ENCODE data around the gene MEIKIN.
"Not testable (repeated sequence)": the region's sequence is repeated elsewhere in the genome, so short reads cannot be mapped to it uniquely, and the experiment has no call there.

The MEIKIN gene

GRCh38 chr5:131899686-131900085, 45.8 kb downstream of the MEIKIN start:
- no peak overlapping the region for H3K4me3 ChIP-seq (ENCODE audit: control insufficient read depth, low read depth, low read length)
- DNase-seq (ENCODE audit: low read depth): no peak
- no peak for TF ChIP-seq CTCF (IDR thresholded peaks at IDR 0.05; ENCODE audit: control insufficient read depth, insufficient read depth, low read depth, low read length, missing control alignments)

- no peak for DNase-seq (ENCODE audit: low read depth)
- TF ChIP-seq CTCF (IDR thresholded peaks at IDR 0.05; ENCODE audit: control insufficient read depth, insufficient read depth, low read depth, low read length, missing control alignments): no peak
- H3K4me3 ChIP-seq (ENCODE audit: control insufficient read depth, low read depth, low read length): no peak overlapping the region
These were observed 61.5 kb downstream of the MEIKIN start for GRCh38 chr5:131883984-131884383.

GRCh38 chr5:131879705-131880104, 65.8 kb downstream of the MEIKIN start:
- no peak for TF ChIP-seq CTCF (IDR thresholded peaks at IDR 0.05; ENCODE audit: control insufficient read depth, insufficient read depth, low read depth, low read length, missing control alignments)
- no peak for DNase-seq (ENCODE audit: low read depth)
- no peak overlapping the region for H3K4me3 ChIP-seq (ENCODE audit: control insufficient read depth, low read depth, low read length)

- TF ChIP-seq CTCF (IDR thresholded peaks at IDR 0.05; ENCODE audit: control insufficient read depth, insufficient read depth, low read depth, low read length, missing control alignments): no peak
- no peak overlapping the region for H3K4me3 ChIP-seq (ENCODE audit: control insufficient read depth, low read depth, low read length)
- no peak for DNase-seq (ENCODE audit: low read depth)
These were observed 67.6 kb downstream of the MEIKIN start for GRCh38 chr5:131877873-131878272.

- DNase-seq (ENCODE audit: low read depth): not testable (repeated sequence)
These were observed 74.2 kb downstream of the MEIKIN start for GRCh38 chr5:131871251-131871650.

GRCh38 chr5:131867524-131867923, 77.9 kb downstream of the MEIKIN start:
- H3K4me3 ChIP-seq (ENCODE audit: control insufficient read depth, low read depth, low read length): no peak overlapping the region
- no peak for TF ChIP-seq CTCF (IDR thresholded peaks at IDR 0.05; ENCODE audit: control insufficient read depth, insufficient read depth, low read depth, low read length, missing control alignments)
- DNase-seq (ENCODE audit: low read depth): no peak

More at GRCh38 chr5:131871251-131871650, 74.2 kb downstream of the MEIKIN start:
- H3K4me3 ChIP-seq (ENCODE audit: control insufficient read depth, low read depth, low read length): not testable (repeated sequence)

GRCh38 chr5:131863700-131864099, 81.8 kb downstream of the MEIKIN start:
- DNase-seq (ENCODE audit: low read depth): no peak
- no peak overlapping the region for H3K4me3 ChIP-seq (ENCODE audit: control insufficient read depth, low read depth, low read length)
- no peak for TF ChIP-seq CTCF (IDR thresholded peaks at IDR 0.05; ENCODE audit: control insufficient read depth, insufficient read depth, low read depth, low read length, missing control alignments)
